Measurements from ENCODE around the gene GFOD2.
A peak's percentile ranks its signal among the peaks of the same experiment; 100 is the strongest.

Gene GFOD2

GRCh38 chr16:67749436-67750078, 30.4 kb upstream of the GFOD2 start:
- no peak for ATAC-seq (replicated peaks)
- Mint-ChIP-seq H3K36me3 (peaks cover 19 to 43% of the 10 kb centered on the region in 2 donors), H3K9me3 (no peaks in the 10 kb centered on the region), H3K4me1 (peaks cover 12 to 24% of the 10 kb centered on the region in 2 donors), H3K27me3 (no peaks in the 10 kb centered on the region), H3K27ac (peak overlapping the region; percentile 31), H3K4me3 (no peak overlapping the region)
- DNase-seq: no peak

GRCh38 chr16:67748834-67749233, 29.7 kb upstream of the GFOD2 start:
- Mint-ChIP-seq H3K36me3 (peaks cover 21 to 45% of the 10 kb centered on the region in 2 donors), H3K9me3 (no peaks in the 10 kb centered on the region), H3K4me1 (peaks cover 17 to 24% of the 10 kb centered on the region in 2 donors), H3K27ac (no peak overlapping the region), H3K27me3 (no peaks in the 10 kb centered on the region), H3K4me3 (no peak overlapping the region)
- no peak for ATAC-seq (replicated peaks)
- no peak for DNase-seq

GRCh38 chr16:67746846-67747245, 27.7 kb upstream of the GFOD2 start:
- DNase-seq (no peak), ATAC-seq (replicated peaks) (no peak)
- no peaks in the 10 kb centered on the region for H3K27me3 Mint-ChIP-seq
- H3K4me3 Mint-ChIP-seq: no peak overlapping the region
- peaks cover 22 to 47% of the 10 kb centered on the region in 2 donors for H3K36me3 Mint-ChIP-seq
- no peaks in the 10 kb centered on the region for H3K9me3 Mint-ChIP-seq
- H3K27ac Mint-ChIP-seq: no peak overlapping the region
- peaks cover 18 to 24% of the 10 kb centered on the region in 2 donors for H3K4me1 Mint-ChIP-seq

GRCh38 chr16:67741118-67741517, 22.0 kb upstream of the GFOD2 start:
- Mint-ChIP-seq H3K4me3 (no peak overlapping the region), H3K36me3 (peaks cover 34 to 53% of the 10 kb centered on the region in 2 donors), H3K9me3 (no peaks in the 10 kb centered on the region)

GRCh38 chr16:67740391-67740790, 21.3 kb upstream of the GFOD2 start:
- Mint-ChIP-seq H3K4me3 (no peak overlapping the region), H3K4me1 (peaks cover 0 to 10% of the 10 kb centered on the region in 2 donors), H3K27me3 (no peaks in the 10 kb centered on the region), H3K36me3 (peaks cover 40 to 53% of the 10 kb centered on the region in 2 donors), H3K9me3 (no peaks in the 10 kb centered on the region), H3K27ac (peak overlapping the region; percentile 31)
- ATAC-seq (replicated peaks) (no peak), DNase-seq (no peak)

More at GRCh38 chr16:67741118-67741517, 22.0 kb upstream of the GFOD2 start:
- Mint-ChIP-seq H3K27me3 (no peaks in the 10 kb centered on the region), H3K27ac (peak overlapping the region; percentile 9), H3K4me1 (peaks cover 0 to 11% of the 10 kb centered on the region in 2 donors)
- DNase-seq (no peak), ATAC-seq (replicated peaks) (no peak)

GRCh38 chr16:67736858-67737257, 17.7 kb upstream of the GFOD2 start:
- Mint-ChIP-seq H3K9me3 (no peaks in the 10 kb centered on the region), H3K4me1 (peaks cover 0 to 4% of the 10 kb centered on the region in 2 donors), H3K27me3 (no peaks in the 10 kb centered on the region), H3K27ac (no peak overlapping the region), H3K36me3 (peaks cover 34 to 47% of the 10 kb centered on the region in 2 donors), H3K4me3 (no peak overlapping the region)
- ATAC-seq (replicated peaks): no peak
- DNase-seq: no peak

GRCh38 chr16:67734731-67735201, 15.7 kb upstream of the GFOD2 start:
- H3K36me3 Mint-ChIP-seq: peaks cover 37 to 44% of the 10 kb centered on the region in 2 donors
- no peaks in the 10 kb centered on the region for H3K9me3 Mint-ChIP-seq
- H3K4me3 Mint-ChIP-seq: no peak overlapping the region
- DNase-seq (no peak), ATAC-seq (replicated peaks) (no peak)
- no peaks in the 10 kb centered on the region for H3K27me3 Mint-ChIP-seq
- H3K4me1 Mint-ChIP-seq: peaks cover 0 to 2% of the 10 kb centered on the region in 2 donors
- peak overlapping the region; percentile 20 for H3K27ac Mint-ChIP-seq

- DNase-seq (no peak), ATAC-seq (replicated peaks) (no peak)
- Mint-ChIP-seq H3K4me1 (peaks cover 0 to 2% of the 10 kb centered on the region in 2 donors), H3K9me3 (no peaks in the 10 kb centered on the region), H3K27me3 (no peaks in the 10 kb centered on the region), H3K36me3 (peaks cover 39 to 49% of the 10 kb centered on the region in 2 donors), H3K4me3 (no peak overlapping the region), H3K27ac (peak overlapping the region; percentile 37)
These were observed 14.8 kb upstream of the GFOD2 start for GRCh38 chr16:67733734-67734470.

GRCh38 chr16:67731753-67732095, 12.6 kb upstream of the GFOD2 start:
- Mint-ChIP-seq H3K4me1 (peaks cover 0 to 2% of the 10 kb centered on the region in 2 donors), H3K27ac (no peak overlapping the region), H3K27me3 (no peaks in the 10 kb centered on the region), H3K9me3 (no peaks in the 10 kb centered on the region), H3K36me3 (peaks cover 52 to 60% of the 10 kb centered on the region in 2 donors), H3K4me3 (no peak overlapping the region)
- no peak for DNase-seq
- no peak for ATAC-seq (replicated peaks)

- Mint-ChIP-seq H3K9me3 (no peaks in the 10 kb centered on the region), H3K36me3 (peaks cover 55 to 58% of the 10 kb centered on the region in 2 donors), H3K4me1 (no peaks in the 10 kb centered on the region), H3K27me3 (no peaks in the 10 kb centered on the region), H3K4me3 (no peak overlapping the region), H3K27ac (no peak overlapping the region)
- ATAC-seq (replicated peaks) (no peak), DNase-seq (no peak)
These were observed 12.1 kb upstream of the GFOD2 start for GRCh38 chr16:67731071-67731752.

- Mint-ChIP-seq H3K36me3 (peaks cover 52 to 60% of the 10 kb centered on the region in 2 donors), H3K4me3 (no peak overlapping the region), H3K4me1 (peaks cover 0 to 2% of the 10 kb centered on the region in 2 donors), H3K9me3 (no peaks in the 10 kb centered on the region), H3K27me3 (no peaks in the 10 kb centered on the region), H3K27ac (peak overlapping the region; percentile 37)
- DNase-seq (no peak), ATAC-seq (replicated peaks) (no peak)
These were observed 11.2 kb upstream of the GFOD2 start for GRCh38 chr16:67730326-67730725.

GRCh38 chr16:67729636-67730248, 10.6 kb upstream of the GFOD2 start:
- Mint-ChIP-seq H3K9me3 (no peaks in the 10 kb centered on the region), H3K27me3 (no peaks in the 10 kb centered on the region), H3K4me1 (peaks cover 0 to 2% of the 10 kb centered on the region in 2 donors), H3K27ac (peak overlapping the region; percentile 53), H3K36me3 (peaks cover 55 to 63% of the 10 kb centered on the region in 2 donors), H3K4me3 (no peak overlapping the region)
- DNase-seq: no peak
- no peak for ATAC-seq (replicated peaks)

GRCh38 chr16:67727521-67728485, 8.7 kb upstream of the GFOD2 start:
- Mint-ChIP-seq H3K27me3 (no peaks in the 10 kb centered on the region), H3K27ac (peak overlapping the region; percentile 14), H3K4me1 (peaks cover 2 to 7% of the 10 kb centered on the region in 2 donors), H3K4me3 (no peak overlapping the region), H3K9me3 (no peaks in the 10 kb centered on the region), H3K36me3 (peaks cover 60 to 62% of the 10 kb centered on the region in 2 donors)
- ATAC-seq (replicated peaks): no peak
- DNase-seq: no peak
